HepG2 (cell line): Measurements from ENCODE around the gene MOXD1. TPM values are rescaled to one million over a fixed set of nuclear protein-coding genes. Genes with fewer than 3 reads are reported as not detected.

Source experiments
- KDM6A ChIP-seq: IDR thresholded peaks from 2 replicates; pipeline ENCODE4 v1.6.1; 2016; ENCODE audit warnings: low read depth
- MLLT10 ChIP-seq: sonication (generic); formaldehyde crosslinking; IDR thresholded peaks from 2 replicates; pipeline ENCODE4 v1.4.0; 2020; ENCODE audit warnings: missing genetic modification reagents
- NONO ChIP-seq, 2 experiments: fragments of 450-650 bp in 1 of 2; sonication (generic) in 1 of 2; formaldehyde crosslinking in 1 of 2; IDR thresholded peaks in 1 of 2; conservative IDR thresholded peaks in 1 of 2; 2 replicates each; pipeline versions ENCODE4 v1.6.1 to v1.8.0; 2017 to 2022; ENCODE audit warnings: mild to moderate bottlenecking in 1 of 2, missing genetic modification reagents in 1 of 2, moderate library complexity in 1 of 2
- ZNF512 ChIP-seq: sonication (generic); formaldehyde crosslinking; IDR thresholded peaks from 2 replicates; pipeline ENCODE4 v1.4.0; 2020; ENCODE audit warnings: mild to moderate bottlenecking, missing genetic modification reagents
- ZNF512B ChIP-seq: sonication (generic); formaldehyde crosslinking; IDR thresholded peaks from 2 replicates; pipeline ENCODE4 v1.5.1; 2020; ENCODE audit warnings: missing genetic modification reagents, mild to moderate bottlenecking, borderline replicate concordance
- polyA plus RNA-seq, 8 experiments: library from polyadenylated mRNA; depleted of rRNA in 3 of 8; stranded (reverse) in 7 of 8; unstranded in 1 of 8; fragments of >200 nt; fragmentation: Illumina TruSeq in 4 of 8; extraction: Trizol in 4 of 8; gene quantifications; 2 replicates each; pipeline versions ENCODE4 v1.2.1 to v1.2.3, GENCODE V29; 2011 to 2016; ENCODE audit warnings: low read depth in 4 of 8, missing spikeins in 1 of 8, mixed read lengths in 1 of 8; ENCODE audit not compliant: insufficient read depth in 1 of 8
- total RNA-seq, 5 experiments: library from RNA; depleted of rRNA; stranded (reverse); fragments of >200 nt; fragmentation: Illumina TruSeq; extraction: Trizol; gene quantifications; 2 replicates each; pipeline ENCODE4 v1.2.3, GENCODE V29; 2016; ENCODE audit warnings: low read depth in 1 of 5

The MOXD1 gene
- total and polyA plus RNA-seq, 2 of the 13 experiments (the other 11 are each of a cell fraction or from before 2014, with no cell fraction given): 0.03 TPM; not detected in 1

DNA sequence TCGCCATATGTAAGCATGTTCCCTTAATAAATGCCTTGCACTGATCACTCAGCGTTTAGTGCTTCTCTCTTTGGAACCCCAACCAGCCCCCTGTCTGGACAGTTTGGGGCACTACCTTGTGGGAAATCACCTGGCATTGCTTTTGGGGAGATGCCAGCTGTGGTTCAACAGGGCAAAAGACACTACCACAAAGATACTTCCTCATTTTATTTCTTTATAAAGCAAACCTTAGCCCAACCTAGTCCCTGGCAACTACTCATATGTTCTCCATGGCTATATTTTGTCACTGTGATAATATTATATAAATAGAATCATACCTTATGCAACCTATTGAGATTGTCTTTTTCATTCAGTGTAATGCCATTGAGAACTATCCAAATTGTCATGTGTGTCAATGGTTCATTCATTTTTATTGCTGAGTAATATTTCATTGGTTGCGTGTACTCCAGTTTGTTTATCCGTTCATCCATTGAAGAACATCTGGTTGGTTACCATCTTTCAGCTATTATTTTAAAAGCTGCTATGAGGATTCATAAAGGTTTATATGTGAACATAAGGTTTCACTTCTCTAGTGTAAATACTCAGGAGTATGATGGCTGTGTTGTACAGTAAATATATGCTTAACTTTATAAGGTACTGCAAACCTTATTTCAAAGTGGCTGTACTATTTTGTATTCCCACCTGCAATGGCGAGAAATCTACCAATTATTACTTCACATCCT lies 114.8 kb downstream of the MOXD1 start (continued):
- TF ChIP-seq NONO (IDR thresholded peaks at IDR 0.05) (no peak), NONO (CRISPR knock-in tag; conservative IDR thresholded peaks at IDR 0.05) (no peak), ZNF512B (CRISPR knock-in tag) (no peak), KDM6A (CRISPR knock-in tag) (no peak), ZNF512 (CRISPR knock-in tag) (no peak), MLLT10 (CRISPR knock-in tag) (no peak)
